ENCODE data around the gene TNFRSF18.
A peak's percentile ranks its signal among the peaks of the same experiment; 100 is the strongest.

Gene TNFRSF18

DNA sequence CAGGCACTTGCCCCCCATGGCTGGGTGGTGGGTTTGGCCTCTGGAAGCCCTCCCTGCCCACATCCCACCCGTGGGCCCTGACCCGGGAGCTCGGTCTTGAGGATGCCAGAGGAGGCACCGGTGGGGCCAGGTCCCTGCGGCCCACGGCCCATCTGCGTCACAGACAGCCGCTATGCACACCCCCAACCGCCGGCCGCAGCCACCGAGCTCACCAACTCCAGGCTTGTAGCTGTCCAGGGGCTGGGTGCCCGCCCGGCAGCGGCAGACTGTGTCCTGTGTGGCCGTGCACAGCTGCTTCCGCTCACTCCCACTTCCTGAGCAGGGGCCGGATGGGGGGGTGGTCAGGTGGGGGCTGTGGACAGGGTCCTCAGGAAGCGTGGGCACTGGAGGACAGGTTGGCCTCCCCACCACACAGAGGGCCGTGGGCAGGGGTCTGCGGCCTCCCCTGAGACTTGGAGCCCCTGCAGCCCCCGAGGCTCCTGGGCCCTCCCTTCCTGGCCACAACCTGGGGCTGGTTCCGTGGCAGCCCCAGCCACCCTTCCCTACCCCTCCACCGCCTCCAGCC is 6.5 kb upstream of the TNFRSF18 start:
- Histone ChIP-seq H2BK12ac (ENCODE audit: low read length in 2 of 2) (no peak overlapping the region), H3K9ac (ENCODE audit: low read length) (no peak overlapping the region), H3K23ac (ENCODE audit: low read length in 2 of 2) (peak overlapping the region in 1 of 2 experiments; percentile 18), H4K91ac (ENCODE audit: low read length) (no peak overlapping the region), H3K27me3 (ENCODE audit: control insufficient read depth in 1 of 2, insufficient read depth in 1 of 2, low read length in 2 of 2) (peaks cover 0 to 4% of the 10 kb centered on the region in 2 experiments), H2BK120ac (ENCODE audit: low read depth, low read length) (no peak overlapping the region), H3K14ac (ENCODE audit: low read length in 2 of 2) (no peak overlapping the region), H4K8ac (ENCODE audit: low read length) (no peak overlapping the region), H3K18ac (ENCODE audit: low read depth in 1 of 2, low read length in 2 of 2) (no peak overlapping the region), H2BK5ac (ENCODE audit: low read depth, low read length, poor library complexity, severe bottlenecking) (no peak overlapping the region), H3K27ac (ENCODE audit: low read length, poor library complexity, severe bottlenecking) (no peak overlapping the region), H2AK5ac (ENCODE audit: low read length, severe bottlenecking) (no peak overlapping the region), H3K36me3 (ENCODE audit: control insufficient read depth in 1 of 2, insufficient read depth in 2 of 2, low read depth in 1 of 2, low read length in 2 of 2) (peaks cover 21 to 35% of the 10 kb centered on the region in 2 experiments), H3K4ac (ENCODE audit: low read depth in 1 of 2, low read length in 2 of 2) (no peak overlapping the region), H3K4me3 (ENCODE audit: insufficient read depth in 1 of 2, low read depth in 1 of 2, low read length in 2 of 2) (no peak overlapping the region), H3K4me2 (ENCODE audit: low read length, poor library complexity, severe bottlenecking) (no peak overlapping the region), H3K79me1 (replicated peaks; ENCODE audit: low read length, poor library complexity, severe bottlenecking) (peaks cover 15% of the 10 kb centered on the region), H2BK15ac (ENCODE audit: low read depth, poor library complexity, severe bottlenecking) (no peak overlapping the region), H3K9me3 (ENCODE audit: control insufficient read depth, low read length) (no peaks in the 10 kb centered on the region), H3K4me1 (ENCODE audit: control insufficient read depth, insufficient read depth, low read depth, low read length) (peaks cover 65% of the 10 kb centered on the region), H2AFZ (ENCODE audit: low read depth, low read length) (no peak overlapping the region)
- no peak for DNase-seq
- 90% methylated on average over 21 of the region's 24 CpGs for WGBS

DNA sequence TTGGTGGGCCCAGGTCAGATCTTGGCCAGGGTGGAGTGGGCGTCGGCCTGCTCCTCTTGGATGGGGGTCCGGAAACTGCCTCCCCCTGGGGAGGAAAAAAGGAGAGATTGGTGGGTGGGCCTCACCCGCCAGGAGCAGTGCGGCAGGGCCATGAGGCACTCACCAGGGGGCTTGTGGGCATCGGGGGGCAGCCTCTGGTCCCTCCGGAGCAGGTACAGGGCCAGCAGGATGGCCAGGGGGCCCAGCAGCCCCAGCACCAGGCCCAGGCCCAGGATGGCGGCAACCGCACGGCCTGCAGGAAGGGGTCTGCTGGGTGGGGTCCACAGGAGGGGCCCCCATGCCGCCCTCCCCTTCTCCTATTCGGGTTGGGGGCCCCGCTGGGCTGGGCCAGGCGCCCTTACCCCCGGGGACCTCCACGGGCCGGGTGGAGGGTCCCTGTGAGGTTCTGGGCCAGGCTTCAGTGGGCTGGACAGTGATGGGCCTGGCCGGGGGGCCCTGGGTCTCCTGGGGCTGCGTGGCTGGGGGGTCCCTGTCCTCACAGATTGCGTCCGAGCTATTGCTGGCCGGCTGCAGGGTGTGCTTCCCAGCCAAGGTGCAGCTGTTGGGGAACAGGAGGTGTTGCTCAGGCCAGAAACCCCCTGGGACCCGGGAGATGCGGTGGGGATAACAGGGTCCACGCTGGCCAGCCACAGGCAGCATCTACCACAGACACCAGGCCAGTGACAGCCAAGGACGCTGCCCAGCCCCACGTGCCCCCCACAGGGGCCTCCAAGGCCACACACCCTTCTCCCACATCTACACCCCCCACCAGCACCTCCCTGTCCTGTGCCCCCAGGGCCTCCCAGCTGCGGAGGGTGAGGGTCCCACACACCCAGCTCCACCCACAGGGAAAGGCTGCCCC is 5.4 kb upstream of the TNFRSF18 start:
- no peak for DNase-seq
- Histone ChIP-seq H3K4me3 (ENCODE audit: insufficient read depth in 1 of 2, low read depth in 1 of 2, low read length in 2 of 2) (no peak overlapping the region), H3K79me1 (replicated peaks; ENCODE audit: low read length, poor library complexity, severe bottlenecking) (peaks cover 12% of the 10 kb centered on the region), H3K14ac (ENCODE audit: low read length in 2 of 2) (no peak overlapping the region), H2BK120ac (ENCODE audit: low read depth, low read length) (no peak overlapping the region), H3K4me2 (ENCODE audit: low read length, poor library complexity, severe bottlenecking) (no peak overlapping the region), H3K27ac (ENCODE audit: low read length, poor library complexity, severe bottlenecking) (no peak overlapping the region), H4K91ac (ENCODE audit: low read length) (peak overlapping the region; percentile 21), H3K9me3 (ENCODE audit: control insufficient read depth, low read length) (no peaks in the 10 kb centered on the region), H3K18ac (ENCODE audit: low read depth in 1 of 2, low read length in 2 of 2) (no peak overlapping the region), H2AK5ac (ENCODE audit: low read length, severe bottlenecking) (no peak overlapping the region), H3K36me3 (ENCODE audit: control insufficient read depth in 1 of 2, insufficient read depth in 2 of 2, low read depth in 1 of 2, low read length in 2 of 2) (peaks cover 12 to 24% of the 10 kb centered on the region in 2 experiments), H3K4me1 (ENCODE audit: control insufficient read depth, insufficient read depth, low read depth, low read length) (peaks cover 66% of the 10 kb centered on the region), H2AFZ (ENCODE audit: low read depth, low read length) (no peak overlapping the region), H2BK5ac (ENCODE audit: low read depth, low read length, poor library complexity, severe bottlenecking) (no peak overlapping the region), H4K8ac (ENCODE audit: low read length) (no peak overlapping the region), H3K9ac (ENCODE audit: low read length) (no peak overlapping the region), H3K23ac (ENCODE audit: low read length in 2 of 2) (no peak overlapping the region), H3K4ac (ENCODE audit: low read depth in 1 of 2, low read length in 2 of 2) (no peak overlapping the region), H2BK15ac (ENCODE audit: low read depth, poor library complexity, severe bottlenecking) (peak overlapping the region; percentile 20), H2BK12ac (ENCODE audit: low read length in 2 of 2) (no peak overlapping the region), H3K27me3 (ENCODE audit: control insufficient read depth in 1 of 2, insufficient read depth in 1 of 2, low read length in 2 of 2) (peaks cover 0 to 13% of the 10 kb centered on the region in 2 experiments)
- WGBS, result 92% methylated on average over 28 of the region's 28 CpGs

DNA sequence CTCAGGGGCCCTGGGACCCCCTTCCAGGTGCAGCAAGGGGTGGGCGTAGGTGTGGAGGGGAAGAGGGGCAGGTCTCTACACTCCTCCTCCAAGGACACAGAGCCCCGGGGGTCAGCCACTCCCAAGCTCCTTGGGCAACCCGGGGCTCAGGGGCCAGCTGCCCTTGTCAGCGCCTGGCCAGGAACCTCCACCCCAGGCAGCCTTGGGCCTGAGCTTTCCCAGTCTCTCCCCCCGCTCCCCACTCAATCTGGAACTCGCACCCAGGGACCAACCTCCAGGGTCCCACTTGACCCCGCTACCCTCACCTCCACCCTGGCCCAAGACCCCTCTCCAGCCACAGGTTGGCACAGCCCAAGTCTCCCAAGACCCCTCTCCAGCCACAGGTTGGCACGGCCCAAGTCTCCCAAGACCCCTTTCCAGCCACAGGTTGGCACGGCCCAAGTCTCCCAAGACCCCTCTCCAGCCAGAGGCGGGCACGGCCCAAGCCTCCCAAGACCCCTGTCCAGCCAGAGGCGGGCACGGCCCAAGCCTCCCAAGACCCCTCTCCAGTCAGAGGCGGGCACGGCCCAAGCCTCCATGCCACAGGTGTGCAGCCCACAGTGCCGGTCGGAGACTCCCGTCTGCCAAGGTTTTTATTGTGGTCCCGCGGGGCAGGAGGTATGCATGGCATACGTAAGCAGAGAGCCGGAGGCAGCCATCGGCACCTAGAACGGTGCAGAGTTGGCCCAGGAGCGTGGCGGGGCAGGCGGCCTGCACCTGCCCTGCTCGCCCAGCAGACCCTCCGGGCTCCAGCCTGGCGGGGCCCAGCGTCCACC is 4.5 kb upstream of the TNFRSF18 start:
- H4K91ac ChIP-seq (ENCODE audit: low read length), result no peak overlapping the region
- no peak overlapping the region for H3K14ac ChIP-seq (ENCODE audit: low read length in 2 of 2)
- H2AFZ ChIP-seq (ENCODE audit: low read depth, low read length), result no peak overlapping the region
- DNase-seq, result no peak
- no peak overlapping the region for H3K4ac ChIP-seq (ENCODE audit: low read depth in 1 of 2, low read length in 2 of 2)
- H3K4me2 ChIP-seq (ENCODE audit: low read length, poor library complexity, severe bottlenecking), result no peak overlapping the region
- H2BK120ac ChIP-seq (ENCODE audit: low read depth, low read length), result no peak overlapping the region
- H3K23ac ChIP-seq (ENCODE audit: low read length in 2 of 2), result no peak overlapping the region
- H3K18ac ChIP-seq (ENCODE audit: low read depth in 1 of 2, low read length in 2 of 2), result no peak overlapping the region
- no peak overlapping the region for H3K9ac ChIP-seq (ENCODE audit: low read length)
- no peak overlapping the region for H2BK5ac ChIP-seq (ENCODE audit: low read depth, low read length, poor library complexity, severe bottlenecking)
- H4K8ac ChIP-seq (ENCODE audit: low read length), result no peak overlapping the region
- H3K4me3 ChIP-seq (ENCODE audit: insufficient read depth in 1 of 2, low read depth in 1 of 2, low read length in 2 of 2), result no peak overlapping the region
- H2AK5ac ChIP-seq (ENCODE audit: low read length, severe bottlenecking), result no peak overlapping the region
- peaks cover 6% of the 10 kb centered on the region for H3K79me1 ChIP-seq (replicated peaks; ENCODE audit: low read length, poor library complexity, severe bottlenecking)
- H2BK15ac ChIP-seq (ENCODE audit: low read depth, poor library complexity, severe bottlenecking), result no peak overlapping the region
- no peak overlapping the region for H3K27ac ChIP-seq (ENCODE audit: low read length, poor library complexity, severe bottlenecking)
- H2BK12ac ChIP-seq (ENCODE audit: low read length in 2 of 2), result no peak overlapping the region
- H3K36me3 ChIP-seq (ENCODE audit: control insufficient read depth in 1 of 2, insufficient read depth in 2 of 2, low read depth in 1 of 2, low read length in 2 of 2), result peaks cover 3 to 15% of the 10 kb centered on the region in 2 experiments
- WGBS, result 94% methylated on average over 30 of the region's 31 CpGs
- no peaks in the 10 kb centered on the region for H3K9me3 ChIP-seq (ENCODE audit: control insufficient read depth, low read length)
- peaks cover 67% of the 10 kb centered on the region for H3K4me1 ChIP-seq (ENCODE audit: control insufficient read depth, insufficient read depth, low read depth, low read length)
- peaks cover 0 to 21% of the 10 kb centered on the region in 2 experiments for H3K27me3 ChIP-seq (ENCODE audit: control insufficient read depth in 1 of 2, insufficient read depth in 1 of 2, low read length in 2 of 2)
